Uterus (tissue), 4 donors: ENCODE measurements around the gene CRTAC1. TPM values are rescaled to one million over a fixed set of nuclear protein-coding genes. Genes with fewer than 3 reads are reported as not detected.

ENCODE experiments used
- DNase-seq, 2 donors: peaks; one replicate each; pipeline ENCODE4 v3.0.0-alpha.2; 2019 to 2020
- H3K27ac ChIP-seq, 2 donors: fragments of 200-600 bp; sonication (generic); 1 replicate in 1 of 2; 2 replicates in 1 of 2; pipeline ENCODE4 v1.5.1; 2016 to 2018
- H3K27me3 ChIP-seq, 2 donors: fragments of 200-600 bp; sonication (generic); one replicate each; pipeline ENCODE4 v1.5.1; 2018 to 2019; ENCODE audit warnings: control low read depth in 1 of 2
- H3K36me3 ChIP-seq, 2 donors: fragments of 200-600 bp; sonication (generic); one replicate each; pipeline ENCODE4 v1.5.1; 2019; ENCODE audit warnings: control low read depth in 1 of 2
- H3K4me1 ChIP-seq, 2 donors: fragments of 200-600 bp; sonication (generic); one replicate each; pipeline ENCODE4 v1.5.1; 2018 to 2019; ENCODE audit warnings: control low read depth in 1 of 2
- H3K4me3 ChIP-seq, 2 donors: fragments of 200-600 bp; sonication (generic); 1 replicate in 1 of 2; 2 replicates in 1 of 2; pipeline ENCODE4 v1.5.1; 2018 to 2019; ENCODE audit warnings: mild to moderate bottlenecking in 1 of 2
- H3K9me3 ChIP-seq, 2 donors: fragments of 200-600 bp; sonication (generic); one replicate each; pipeline ENCODE4 v1.5.1; 2019; ENCODE audit warnings: control low read depth in 1 of 2
- CTCF ChIP-seq, 4 experiments: fragments of 200-600 bp in 2 of 4; fragments of 450-650 bp in 2 of 4; sonication (generic) in 2 of 4; IDR thresholded peaks; one replicate each; pipeline ENCODE4 v1.5.1; 2016 to 2019; ENCODE audit warnings: antibody characterized with exemption in 4 of 4, mild to moderate bottlenecking in 2 of 4, moderate library complexity in 1 of 4
- POLR2A ChIP-seq, 2 donors: fragments of 450-650 bp; IDR thresholded peaks; one replicate each; pipeline ENCODE4 v1.6.1; 2016; ENCODE audit warnings: antibody characterized with exemption in 2 of 2, mild to moderate bottlenecking in 1 of 2, moderate library complexity in 1 of 2
- intact Hi-C: fragments of 100-400 bp; cut with DNase I; formaldehyde crosslinking; loops from one replicate; pipeline ENCODE4 v1.15.1; 2023; ENCODE audit warnings: low total_unique reads
- total RNA-seq, 4 donors: library from RNA; depleted of rRNA in 3 of 4; stranded (reverse); fragments of >200 nt in 3 of 4; gene quantifications; one replicate each; pipeline versions ENCODE4 v1.1.0 to v1.2.4, GENCODE V29; 2014 to 2023
- donor health status: DM: yes; HTN: yes; CAD: no.

The CRTAC1 gene
- total RNA-seq, 4 donors from 2014 or later = 0.26 to 7.5 (median 2.0) TPM

DNA sequence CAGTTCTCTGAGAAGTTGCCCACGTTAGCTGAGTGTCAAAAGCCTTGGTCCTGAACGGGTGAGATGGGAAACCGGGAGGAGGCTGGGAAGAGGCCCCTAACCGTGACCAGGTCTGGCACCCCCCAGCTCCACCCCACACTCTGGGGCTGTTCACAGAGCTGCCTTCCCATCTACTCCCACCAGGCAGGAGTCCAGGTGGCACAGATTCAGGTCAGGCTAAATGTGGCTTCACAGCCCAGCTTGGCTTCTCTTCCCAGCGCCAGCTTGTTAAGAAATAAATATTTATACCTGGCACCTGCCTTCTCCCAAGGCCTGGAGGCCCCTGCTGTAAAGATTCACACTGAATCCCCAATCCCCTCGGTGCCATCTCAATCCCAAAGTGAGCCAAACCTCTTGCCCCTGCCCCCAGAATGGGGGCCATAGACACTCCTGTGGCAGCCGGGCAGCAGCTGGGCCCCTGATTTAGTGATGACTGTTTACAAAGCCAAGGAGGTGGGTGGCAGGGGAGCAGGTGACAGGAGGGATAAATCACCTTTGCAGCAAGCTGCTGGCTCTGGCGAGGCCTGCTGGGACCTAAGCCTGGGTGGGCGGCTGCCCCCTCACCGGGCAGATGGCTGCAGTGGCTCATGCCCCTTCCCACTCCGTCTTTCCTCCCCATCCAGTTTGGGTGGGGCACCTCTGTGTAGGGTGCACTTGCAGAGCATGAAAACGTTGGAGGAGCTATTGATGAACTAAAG, 108.2 kb downstream of the CRTAC1 start:
- DNase-seq = no peak
- Histone ChIP-seq H3K4me1 (no peaks in the 10 kb centered on the region), H3K4me3 (no peak overlapping the region), H3K9me3 (no peaks in the 10 kb centered on the region), H3K27ac (no peak overlapping the region), H3K27me3 (no peaks in the 10 kb centered on the region), H3K36me3 (no peaks in the 10 kb centered on the region)
- intact Hi-C loops = no loop called here
- no peak for TF ChIP-seq POLR2A (IDR thresholded peaks at IDR 0.05)

GRCh38 chr10:97921581-97922021, 108.8 kb downstream of the CRTAC1 start:
- H3K9me3 ChIP-seq = no peaks in the 10 kb centered on the region
- H3K27me3 ChIP-seq = no peaks in the 10 kb centered on the region
- no peak overlapping the region for H3K27ac ChIP-seq
- TF ChIP-seq CTCF (IDR thresholded peaks at IDR 0.05) (no peak), POLR2A (IDR thresholded peaks at IDR 0.05) (no peak)
- no peaks in the 10 kb centered on the region for H3K4me1 ChIP-seq
- H3K4me3 ChIP-seq = no peak overlapping the region
- no peak for DNase-seq
- H3K36me3 ChIP-seq = no peaks in the 10 kb centered on the region
- intact Hi-C loops = no loop called here

DNA sequence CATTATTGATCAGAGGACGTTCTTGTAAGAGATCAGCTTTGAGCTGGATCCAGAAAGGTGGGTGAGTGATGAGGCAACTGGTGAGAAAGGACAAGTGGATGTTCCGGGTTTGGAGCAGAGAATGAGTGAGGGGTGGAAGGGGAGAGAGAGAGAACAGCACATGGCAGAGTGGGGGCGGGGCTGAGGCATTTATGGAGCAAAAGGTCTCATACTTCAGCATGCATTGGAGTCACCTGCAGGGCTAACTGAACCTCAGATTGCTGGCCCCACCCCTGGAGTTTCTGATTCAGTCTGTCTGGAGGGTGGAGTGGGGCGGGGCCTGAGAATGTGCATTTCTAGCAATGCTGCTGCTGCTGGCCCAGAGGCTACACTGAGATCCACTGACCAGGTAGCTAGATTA, 109.6 kb downstream of the CRTAC1 start:
- Histone ChIP-seq H3K27ac (no peak overlapping the region), H3K36me3 (no peaks in the 10 kb centered on the region), H3K9me3 (no peaks in the 10 kb centered on the region), H3K4me1 (no peaks in the 10 kb centered on the region), H3K4me3 (no peak overlapping the region), H3K27me3 (no peaks in the 10 kb centered on the region)
- no peak for TF ChIP-seq CTCF (IDR thresholded peaks at IDR 0.05)
- TF ChIP-seq POLR2A (IDR thresholded peaks at IDR 0.05) = no peak
- no peak for DNase-seq
- intact Hi-C loops = no loop called here

DNA sequence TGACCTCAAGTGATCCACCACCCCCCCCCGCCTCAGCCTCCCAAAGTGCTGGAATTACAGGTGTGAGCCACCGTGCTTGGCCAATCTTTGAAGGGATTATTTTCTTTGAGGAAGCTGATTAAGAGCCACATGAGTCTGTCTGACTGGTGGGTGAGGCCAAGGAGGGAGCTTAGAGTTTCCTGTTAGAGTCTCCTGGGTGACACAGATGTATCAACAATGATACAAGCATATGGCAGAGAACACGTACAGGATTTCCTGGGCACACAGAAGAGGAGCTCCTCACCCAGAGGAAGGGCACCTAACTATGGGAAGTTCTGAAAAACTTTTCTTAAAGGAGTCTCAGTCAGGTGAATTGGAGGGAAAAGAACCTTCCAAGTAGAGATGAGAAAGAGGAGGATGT, 111.4 kb downstream of the CRTAC1 start:
- no peak for DNase-seq
- no peak overlapping the region for H3K27ac ChIP-seq
- H3K4me3 ChIP-seq = no peak overlapping the region
- no peaks in the 10 kb centered on the region for H3K27me3 ChIP-seq
- H3K9me3 ChIP-seq = no peaks in the 10 kb centered on the region
- intact Hi-C loops = no loop called here
- H3K4me1 ChIP-seq = no peaks in the 10 kb centered on the region
- no peak for TF ChIP-seq CTCF (IDR thresholded peaks at IDR 0.05)
- TF ChIP-seq POLR2A (IDR thresholded peaks at IDR 0.05) = no peak
- no peaks in the 10 kb centered on the region for H3K36me3 ChIP-seq

- no peak for DNase-seq
- intact Hi-C loops = no loop called here
Measured at GRCh38 chr10:97916586-97916985, 113.8 kb downstream of the CRTAC1 start.

More at GRCh38 chr10:97916586-97916985, 113.8 kb downstream of the CRTAC1 start:
- TF ChIP-seq CTCF (IDR thresholded peaks at IDR 0.05) = no peak
- TF ChIP-seq POLR2A (IDR thresholded peaks at IDR 0.05) = no peak
- Histone ChIP-seq H3K4me3 (no peak overlapping the region), H3K9me3 (no peaks in the 10 kb centered on the region), H3K4me1 (no peaks in the 10 kb centered on the region), H3K27me3 (no peaks in the 10 kb centered on the region), H3K27ac (no peak overlapping the region), H3K36me3 (no peaks in the 10 kb centered on the region)
